Measurements from ENCODE around the gene RALGPS1. TPM values are rescaled to one million over a fixed set of nuclear protein-coding genes. Genes with fewer than 3 reads are reported as not detected.

The RALGPS1 gene
- polyA plus RNA-seq, 4 donors = 16.6 to 53.3 (median 26.8) TPM

DNA sequence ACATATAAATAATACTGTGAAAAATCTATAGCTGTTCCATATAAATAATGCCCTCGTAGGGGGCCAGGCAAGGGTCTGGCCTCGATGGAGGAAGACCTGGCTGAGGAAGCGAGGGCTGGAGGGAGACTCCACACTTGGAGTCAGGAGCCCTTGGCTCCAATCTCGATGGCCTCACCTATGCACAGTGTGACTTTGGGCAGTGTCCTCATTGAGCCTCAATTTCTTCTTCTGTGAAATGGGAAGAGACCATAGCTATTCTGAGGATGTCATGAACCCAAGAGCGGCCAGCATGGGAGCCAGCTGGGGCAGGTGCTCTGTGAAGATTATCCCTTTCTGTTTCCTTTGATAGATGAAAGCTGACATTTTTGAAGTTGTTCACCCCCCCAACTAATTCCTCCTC, 183.1 kb downstream of the RALGPS1 start:
- no peak for FAIRE-seq
- Histone ChIP-seq H3K9me3 (ENCODE audit: control insufficient read depth in 2 of 2, insufficient read depth in 1 of 2, low read depth in 1 of 2, low read length in 1 of 2) (no peaks in the 10 kb centered on the region), H3K36me3 (ENCODE audit: control insufficient read depth in 3 of 3, insufficient read depth in 2 of 3, low read depth in 1 of 3, low read length in 3 of 3) (peaks cover 0 to 57% (median 0%) of the 10 kb centered on the region in 3 donors), H3K27ac (ENCODE audit: low read depth in 1 of 3, low read length in 2 of 3) (no peak overlapping the region), H3K4me3 (ENCODE audit: low read depth in 1 of 3, low read length in 3 of 3) (no peak overlapping the region), H3K4me1 (ENCODE audit: control insufficient read depth in 3 of 3, insufficient read depth in 2 of 3, low read depth in 1 of 3, low read length in 2 of 3) (no peaks in the 10 kb centered on the region), H3K27me3 (ENCODE audit: control insufficient read depth in 3 of 3, insufficient read depth in 3 of 3, low read length in 3 of 3) (no peaks in the 10 kb centered on the region)
- DNase-seq = no peak
- 87 to 93% (median 93%) methylated on average over 5 of the region's 5 CpGs for WGBS, 3 donors

- FAIRE-seq = no peak
- Histone ChIP-seq H3K4me3 (ENCODE audit: low read depth in 1 of 3, low read length in 3 of 3) (no peak overlapping the region), H3K9me3 (ENCODE audit: control insufficient read depth in 2 of 2, insufficient read depth in 1 of 2, low read depth in 1 of 2, low read length in 1 of 2) (no peaks in the 10 kb centered on the region), H3K27ac (ENCODE audit: low read depth in 1 of 3, low read length in 2 of 3) (no peak overlapping the region), H3K4me1 (ENCODE audit: control insufficient read depth in 3 of 3, insufficient read depth in 2 of 3, low read depth in 1 of 3, low read length in 2 of 3) (peaks cover 0 to 10% (median 0%) of the 10 kb centered on the region in 3 donors), H3K27me3 (ENCODE audit: control insufficient read depth in 3 of 3, insufficient read depth in 3 of 3, low read length in 3 of 3) (no peaks in the 10 kb centered on the region), H3K36me3 (ENCODE audit: control insufficient read depth in 3 of 3, insufficient read depth in 2 of 3, low read depth in 1 of 3, low read length in 3 of 3) (peaks cover 0 to 57% (median 0%) of the 10 kb centered on the region in 3 donors)
- DNase-seq = no peak
- 80 to 89% (median 87%) methylated on average over 7 of the region's 7 CpGs for WGBS, 3 donors
Measured at GRCh38 chr9:127098916-127099553, 184.5 kb downstream of the RALGPS1 start.

DNA sequence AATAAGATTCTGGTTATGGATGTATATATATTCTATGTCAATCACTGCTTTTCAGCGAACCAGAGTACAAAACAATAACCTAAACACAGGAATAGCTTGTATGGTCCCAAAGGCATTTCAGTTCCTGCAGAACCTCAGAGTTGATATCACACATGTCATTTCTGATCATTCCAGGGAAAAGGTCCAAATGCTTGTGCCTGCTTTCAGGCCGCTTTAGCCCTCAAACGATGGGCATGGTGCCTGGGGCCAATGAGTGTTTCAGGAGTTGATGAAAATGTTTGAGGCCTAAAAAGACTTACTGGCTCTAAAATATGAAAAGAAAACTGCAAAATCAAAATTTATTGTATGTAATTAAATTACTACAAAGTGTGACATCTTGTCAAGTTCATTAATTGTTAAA, 185.1 kb downstream of the RALGPS1 start:
- FAIRE-seq = no peak
- no peak for DNase-seq
- H3K9me3 ChIP-seq (ENCODE audit: control insufficient read depth in 2 of 2, insufficient read depth in 1 of 2, low read depth in 1 of 2, low read length in 1 of 2) = no peaks in the 10 kb centered on the region
- no peaks in the 10 kb centered on the region for H3K27me3 ChIP-seq (ENCODE audit: control insufficient read depth in 3 of 3, insufficient read depth in 3 of 3, low read length in 3 of 3)
- H3K27ac ChIP-seq (ENCODE audit: low read depth in 1 of 3, low read length in 2 of 3) = no peak overlapping the region
- no peak overlapping the region for H3K4me3 ChIP-seq (ENCODE audit: low read depth in 1 of 3, low read length in 3 of 3)
- WGBS, 3 donors = 84 to 98% (median 91%) methylated on average over 3 of the region's 3 CpGs
- H3K36me3 ChIP-seq (ENCODE audit: control insufficient read depth in 3 of 3, insufficient read depth in 2 of 3, low read depth in 1 of 3, low read length in 3 of 3) = peaks cover 0 to 58% (median 0%) of the 10 kb centered on the region in 3 donors
- peaks cover 0 to 10% (median 0%) of the 10 kb centered on the region in 3 donors for H3K4me1 ChIP-seq (ENCODE audit: control insufficient read depth in 3 of 3, insufficient read depth in 2 of 3, low read depth in 1 of 3, low read length in 2 of 3)

GRCh38 chr9:127102176-127102575, 187.6 kb downstream of the RALGPS1 start:
- H3K27ac ChIP-seq (ENCODE audit: low read depth in 1 of 3, low read length in 2 of 3) = no peak overlapping the region
- no peaks in the 10 kb centered on the region for H3K9me3 ChIP-seq (ENCODE audit: control insufficient read depth in 2 of 2, insufficient read depth in 1 of 2, low read depth in 1 of 2, low read length in 1 of 2)
- H3K36me3 ChIP-seq (ENCODE audit: control insufficient read depth in 3 of 3, insufficient read depth in 2 of 3, low read depth in 1 of 3, low read length in 3 of 3) = peaks cover 0 to 60% (median 3%) of the 10 kb centered on the region in 3 donors
- FAIRE-seq (no peak), DNase-seq (no peak)
- peaks cover 0 to 10% (median 0%) of the 10 kb centered on the region in 3 donors for H3K4me1 ChIP-seq (ENCODE audit: control insufficient read depth in 3 of 3, insufficient read depth in 2 of 3, low read depth in 1 of 3, low read length in 2 of 3)
- no peaks in the 10 kb centered on the region for H3K27me3 ChIP-seq (ENCODE audit: control insufficient read depth in 3 of 3, insufficient read depth in 3 of 3, low read length in 3 of 3)
- no peak overlapping the region for H3K4me3 ChIP-seq (ENCODE audit: low read depth in 1 of 3, low read length in 3 of 3)

DNA sequence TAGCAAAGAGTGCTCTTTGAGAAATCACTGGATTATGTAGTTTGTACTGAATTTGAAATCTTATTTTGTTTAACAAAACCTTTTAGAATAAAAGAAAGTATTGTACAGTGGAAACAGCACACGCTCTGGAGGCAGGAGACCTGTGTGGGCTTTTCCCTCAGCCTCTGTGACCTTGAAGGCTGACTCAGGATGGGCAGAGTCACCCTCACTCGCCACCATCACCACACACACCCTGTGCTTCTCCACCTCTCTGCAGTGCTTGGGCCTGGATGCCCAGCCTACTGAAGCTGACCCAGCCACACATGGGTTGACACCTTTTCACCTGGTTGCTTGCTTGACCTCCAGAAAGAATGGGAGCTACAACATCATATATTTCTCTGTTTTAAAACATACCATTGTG, 188.2 kb downstream of the RALGPS1 start:
- DNase-seq (no peak), FAIRE-seq (no peak)
- Histone ChIP-seq H3K36me3 (ENCODE audit: control insufficient read depth in 3 of 3, insufficient read depth in 2 of 3, low read depth in 1 of 3, low read length in 3 of 3) (peaks cover 0 to 63% (median 3%) of the 10 kb centered on the region in 3 donors), H3K9me3 (ENCODE audit: control insufficient read depth in 2 of 2, insufficient read depth in 1 of 2, low read depth in 1 of 2, low read length in 1 of 2) (no peaks in the 10 kb centered on the region), H3K4me1 (ENCODE audit: control insufficient read depth in 3 of 3, insufficient read depth in 2 of 3, low read depth in 1 of 3, low read length in 2 of 3) (peaks cover 0 to 10% (median 0%) of the 10 kb centered on the region in 3 donors), H3K4me3 (ENCODE audit: low read depth in 1 of 3, low read length in 3 of 3) (no peak overlapping the region), H3K27me3 (ENCODE audit: control insufficient read depth in 3 of 3, insufficient read depth in 3 of 3, low read length in 3 of 3) (no peaks in the 10 kb centered on the region), H3K27ac (ENCODE audit: low read depth in 1 of 3, low read length in 2 of 3) (no peak overlapping the region)
- 84 to 97% (median 87%) methylated on average over 2 of the region's 2 CpGs for WGBS, 3 donors

DNA sequence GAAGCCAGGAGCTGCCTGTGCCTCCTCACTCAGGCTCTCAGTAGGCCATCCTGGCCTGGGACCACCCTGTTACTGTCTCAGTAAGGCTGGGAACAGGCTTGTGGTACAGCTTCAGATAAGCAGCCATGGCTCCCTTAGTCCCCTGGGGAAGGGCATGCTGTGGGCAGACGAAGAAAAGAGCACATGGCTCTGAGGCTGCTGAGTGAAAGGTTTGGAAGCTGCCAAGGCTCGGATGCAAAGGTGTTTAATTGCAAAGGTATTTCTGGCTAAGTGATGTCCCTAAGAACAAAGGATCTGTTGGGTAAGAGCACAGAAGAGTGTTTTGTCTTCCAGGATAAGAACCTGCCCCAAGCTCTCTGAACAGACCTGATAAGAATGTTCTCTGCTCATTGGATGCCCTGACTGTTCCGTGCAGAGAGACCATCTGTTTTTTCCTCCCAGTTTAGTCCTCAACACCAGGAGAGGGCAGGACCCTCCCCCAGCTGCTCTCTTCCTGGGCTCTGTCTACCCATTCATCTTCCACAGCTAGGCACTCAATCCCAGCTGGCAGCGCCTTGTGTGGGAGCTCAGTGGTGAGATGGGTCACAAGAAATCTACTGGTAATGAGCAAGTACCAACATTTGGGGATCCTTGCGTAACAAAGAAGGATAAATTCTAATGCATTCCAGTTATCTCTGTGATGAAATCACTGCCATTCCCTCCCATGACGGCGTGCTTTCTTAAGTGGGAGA, 190.2 kb downstream of the RALGPS1 start:
- 94 to 95% (median 94%) methylated on average over 7 of the region's 7 CpGs for WGBS, 3 donors
- no peak overlapping the region for H3K27ac ChIP-seq (ENCODE audit: low read depth in 1 of 3, low read length in 2 of 3)
- peaks cover 0 to 61% (median 3%) of the 10 kb centered on the region in 3 donors for H3K36me3 ChIP-seq (ENCODE audit: control insufficient read depth in 3 of 3, insufficient read depth in 2 of 3, low read depth in 1 of 3, low read length in 3 of 3)
- FAIRE-seq (no peak), DNase-seq (no peak)
- no peak overlapping the region for H3K4me3 ChIP-seq (ENCODE audit: low read depth in 1 of 3, low read length in 3 of 3)
- no peaks in the 10 kb centered on the region for H3K9me3 ChIP-seq (ENCODE audit: control insufficient read depth in 2 of 2, insufficient read depth in 1 of 2, low read depth in 1 of 2, low read length in 1 of 2)
- H3K4me1 ChIP-seq (ENCODE audit: control insufficient read depth in 3 of 3, insufficient read depth in 2 of 3, low read depth in 1 of 3, low read length in 2 of 3) = peaks cover 0 to 10% (median 0%) of the 10 kb centered on the region in 3 donors
- no peaks in the 10 kb centered on the region for H3K27me3 ChIP-seq (ENCODE audit: control insufficient read depth in 3 of 3, insufficient read depth in 3 of 3, low read length in 3 of 3)

GRCh38 chr9:127105805-127106465, 191.4 kb downstream of the RALGPS1 start:
- Histone ChIP-seq H3K4me3 (ENCODE audit: low read depth in 1 of 3, low read length in 3 of 3) (no peak overlapping the region), H3K4me1 (ENCODE audit: control insufficient read depth in 3 of 3, insufficient read depth in 2 of 3, low read depth in 1 of 3, low read length in 2 of 3) (peaks cover 0 to 10% (median 3%) of the 10 kb centered on the region in 3 donors), H3K36me3 (ENCODE audit: control insufficient read depth in 3 of 3, insufficient read depth in 2 of 3, low read depth in 1 of 3, low read length in 3 of 3) (peaks cover 0 to 63% (median 3%) of the 10 kb centered on the region in 3 donors), H3K27me3 (ENCODE audit: control insufficient read depth in 3 of 3, insufficient read depth in 3 of 3, low read length in 3 of 3) (no peaks in the 10 kb centered on the region), H3K27ac (ENCODE audit: low read depth in 1 of 3, low read length in 2 of 3) (no peak overlapping the region), H3K9me3 (ENCODE audit: control insufficient read depth in 2 of 2, insufficient read depth in 1 of 2, low read depth in 1 of 2, low read length in 1 of 2) (no peaks in the 10 kb centered on the region)
- FAIRE-seq (no peak), DNase-seq (no peak)
- WGBS, 3 donors = 85 to 90% (median 89%) methylated on average over 7 of the region's 7 CpGs

DNA sequence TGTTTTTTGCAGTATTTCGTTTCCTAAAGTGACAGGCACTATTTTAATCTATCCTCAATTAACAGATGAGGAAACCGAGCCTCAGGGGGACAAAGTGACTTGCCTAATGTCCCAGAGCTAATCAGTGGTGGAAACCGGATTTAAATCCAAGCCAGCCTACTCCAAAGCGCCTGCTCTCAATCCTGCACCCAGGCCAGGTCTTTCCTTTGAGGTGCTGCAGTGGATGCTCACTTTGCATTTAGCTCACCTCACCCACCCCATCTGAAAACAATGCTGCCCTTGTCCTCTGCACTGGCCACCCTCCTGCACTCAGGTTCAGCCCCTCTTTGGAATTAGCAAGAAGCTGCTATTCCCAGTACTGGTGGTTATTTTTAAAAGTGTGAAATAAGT, 191.9 kb downstream of the RALGPS1 start:
- Histone ChIP-seq H3K27me3 (ENCODE audit: control insufficient read depth in 3 of 3, insufficient read depth in 3 of 3, low read length in 3 of 3) (no peaks in the 10 kb centered on the region), H3K4me3 (ENCODE audit: low read depth in 1 of 3, low read length in 3 of 3) (no peak overlapping the region), H3K9me3 (ENCODE audit: control insufficient read depth in 2 of 2, insufficient read depth in 1 of 2, low read depth in 1 of 2, low read length in 1 of 2) (no peaks in the 10 kb centered on the region), H3K27ac (ENCODE audit: low read depth in 1 of 3, low read length in 2 of 3) (no peak overlapping the region), H3K36me3 (ENCODE audit: control insufficient read depth in 3 of 3, insufficient read depth in 2 of 3, low read depth in 1 of 3, low read length in 3 of 3) (peaks cover 0 to 58% (median 3%) of the 10 kb centered on the region in 3 donors), H3K4me1 (ENCODE audit: control insufficient read depth in 3 of 3, insufficient read depth in 2 of 3, low read depth in 1 of 3, low read length in 2 of 3) (peaks cover 0 to 10% (median 3%) of the 10 kb centered on the region in 3 donors)
- FAIRE-seq (no peak), DNase-seq (no peak)
- WGBS, 3 donors = 86 to 91% (median 90%) methylated on average over 4 of the region's 4 CpGs
